Gastrocnemius medialis (tissue), 4 donors: ENCODE data around the gene MON1A. TPM values are rescaled to one million over a fixed set of nuclear protein-coding genes. Genes with fewer than 3 reads are reported as not detected.
"Not testable (repeated sequence)": the region's sequence is repeated elsewhere in the genome, so short reads cannot be mapped to it uniquely, and the experiment has no call there.

Source experiments
- ATAC-seq, 2 donors: fragments of 150-250 bp; one replicate each; pipeline ENCODE4 v1.9.1; 2016
- DNase-seq, 2 donors: peaks; one replicate each; pipeline ENCODE4 v3.0.0-alpha.2; 2019
- H3K27ac ChIP-seq, 4 donors: fragments of 200-600 bp; sonication (generic); 1 replicate in 1 of 4; 2 replicates in 3 of 4; pipeline ENCODE4 v1.5.1; 2016 to 2018; ENCODE audit warnings: mild to moderate bottlenecking in 2 of 4, moderate library complexity in 1 of 4
- H3K27me3 ChIP-seq, 3 donors: fragments of 200-600 bp; sonication (generic) in 2 of 3; 1 replicate in 1 of 3; 2 replicates in 2 of 3; pipeline versions ENCODE4 v1.5.1 to v1.6.0; 2016 to 2019; ENCODE audit warnings: mild to moderate bottlenecking in 1 of 3, moderate library complexity in 1 of 3
- H3K36me3 ChIP-seq, 2 donors: fragments of 200-600 bp; sonication (generic) in 1 of 2; one replicate each; pipeline ENCODE4 v1.5.1; 2017 to 2018
- H3K4me1 ChIP-seq, 2 donors: fragments of 200-600 bp; sonication (generic) in 1 of 2; one replicate each; pipeline ENCODE4 v1.5.1; 2016 to 2017; ENCODE audit warnings: mild to moderate bottlenecking in 2 of 2
- H3K4me3 ChIP-seq, 4 donors: fragments of 200-600 bp; sonication (generic) in 3 of 4; 1 replicate in 1 of 4; 2 replicates in 3 of 4; pipeline ENCODE4 v1.5.1; 2016 to 2019; ENCODE audit warnings: mild to moderate bottlenecking in 2 of 4
- H3K9me3 ChIP-seq, 3 donors: fragments of 200-600 bp; sonication (generic) in 2 of 3; 1 replicate in 1 of 3; 2 replicates in 2 of 3; pipeline ENCODE4 v1.5.1; 2016 to 2019
- CTCF ChIP-seq, 5 experiments: fragments of 450-650 bp in 3 of 5; fragments of 200-600 bp in 2 of 5; sonication (generic) in 2 of 5; IDR thresholded peaks in 4 of 5; conservative IDR thresholded peaks in 1 of 5; 1 replicate in 4 of 5; 2 replicates in 1 of 5; pipeline ENCODE4 v1.5.1; 2016 to 2019; ENCODE audit warnings: antibody characterized with exemption in 5 of 5, mild to moderate bottlenecking in 3 of 5, moderate library complexity in 3 of 5
- POLR2A ChIP-seq, 2 donors: fragments of 450-650 bp; IDR thresholded peaks; one replicate each; pipeline ENCODE4 v1.6.1; 2017; ENCODE audit warnings: antibody characterized with exemption in 2 of 2, mild to moderate bottlenecking in 2 of 2, moderate library complexity in 2 of 2
- in situ Hi-C, 4 donors: fragments of 200-750 bp; cut with MboI; loops; one replicate each; pipeline versions ENCODE4 v1.15.0 to v1.8.0; 2017; ENCODE audit warnings: low sequenced_read_pairs in 4 of 4
- intact Hi-C: fragments of 100-400 bp; cut with DNase I; formaldehyde crosslinking; loops from one replicate; pipeline ENCODE4 v1.15.1; 2023; ENCODE audit warnings: low total_unique reads
- total RNA-seq, 4 donors: library from RNA; depleted of rRNA; stranded (reverse); fragments of >200 nt; gene quantifications; one replicate each; pipeline versions ENCODE4 v1.1.0 to v1.2.3, GENCODE V29; 2016

MON1A gene
- total RNA-seq, 4 donors from 2014 or later: 13.9 to 41.9 (median 23.9) TPM

GRCh38 chr3:49942651-49943050 lies 13.0 kb upstream of the MON1A start:
- in situ Hi-C loops (loop anchor here in 1 of 4 donors (25.0 kb wide), 1 partner anchor 345 kb away; the partner anchor contains the start of genes HYAL3, IFRD2, LSMEM2 and NAA80), intact Hi-C loops (no loop called here)
- Histone ChIP-seq H3K9me3 (no peaks in the 10 kb centered on the region), H3K4me1 (peaks cover 17 to 27% of the 10 kb centered on the region in 2 donors), H3K27me3 (no peaks in the 10 kb centered on the region), H3K4me3 (no peak overlapping the region), H3K27ac (no peak overlapping the region), H3K36me3 (peaks cover 0 to 7% of the 10 kb centered on the region in 2 donors)
- DNase-seq (no peak), ATAC-seq (no peak)
- TF ChIP-seq POLR2A (IDR thresholded peaks at IDR 0.05): no peak
- no peak for TF ChIP-seq CTCF (IDR thresholded peaks at IDR 0.05 in 4 of 5, conservative IDR thresholded peaks at IDR 0.05 in 1 of 5)

- Histone ChIP-seq H3K36me3 (peaks cover 0 to under 1% of the 10 kb centered on the region in 2 donors), H3K9me3 (no peaks in the 10 kb centered on the region), H3K4me1 (peaks cover 12 to 20% of the 10 kb centered on the region in 2 donors), H3K27me3 (no peaks in the 10 kb centered on the region), H3K27ac (peak overlapping the region; percentile 89 to 95 (median 95)), H3K4me3 (peak overlapping the region; percentile 65 to 81 (median 78))
- DNase-seq (no peak), ATAC-seq (no peak)
- intact Hi-C loops (loop anchor here (1.0 kb wide), 1 partner anchor 11 kb away; the partner anchor contains the start of gene MON1A), in situ Hi-C loops (loop anchor here in 1 of 4 donors (25.0 kb wide), 1 partner anchor 347 kb away; the partner anchor contains the start of genes HYAL3, IFRD2, LSMEM2 and NAA80)
- TF ChIP-seq POLR2A (IDR thresholded peaks at IDR 0.05): no peak
- TF ChIP-seq CTCF (IDR thresholded peaks at IDR 0.05 in 4 of 5, conservative IDR thresholded peaks at IDR 0.05 in 1 of 5): no peak
Measured at GRCh38 chr3:49940667-49941249, 11.1 kb upstream of the MON1A start.

GRCh38 chr3:49939858-49940666 lies 10.5 kb upstream of the MON1A start, which contains the start of gene RBM6:
Gene RBM6 (plus strand): TSS chr3:49940150. CDS start chr3:49962642, 22,492 bp downstream.
- Histone ChIP-seq H3K27ac (peak within 1 kb of the TSS; percentile 89 to 95 (median 95)), H3K4me3 (peak within 1 kb of the TSS; percentile 65 to 81 (median 78)), H3K9me3 (no peaks in the 10 kb centered on the region), H3K27me3 (no peaks in the 10 kb centered on the region), H3K36me3 (no peaks in the 10 kb centered on the region), H3K4me1 (peaks cover 12 to 20% of the 10 kb centered on the region in 2 donors)
- in situ Hi-C loops: loop anchor here in 1 of 4 donors (25.0 kb wide), 1 partner anchor 347 kb away; the partner anchor contains the start of genes HYAL3, IFRD2, LSMEM2 and NAA80
- peak; percentile 96 to 97 for ATAC-seq
- peak; percentile 97 to 98 for DNase-seq
- intact Hi-C loops: loop anchor here (1.0 kb wide), 1 partner anchor 11 kb away; the partner anchor contains the start of gene MON1A
- peak in 2 of 5 experiments; percentile 20 to 28 for TF ChIP-seq CTCF (IDR thresholded peaks at IDR 0.05 in 4 of 5, conservative IDR thresholded peaks at IDR 0.05 in 1 of 5)
- peak; percentile 95 to 97 for TF ChIP-seq POLR2A (IDR thresholded peaks at IDR 0.05)

- no peak overlapping the region for H3K4me3 ChIP-seq
- H3K4me1 ChIP-seq: peaks cover 12% of the 10 kb centered on the region in 2 donors
- no peaks in the 10 kb centered on the region for H3K9me3 ChIP-seq
- H3K27me3 ChIP-seq: no peaks in the 10 kb centered on the region
- no peak for DNase-seq
- H3K27ac ChIP-seq: no peak overlapping the region
- intact Hi-C loops (no loop called here), in situ Hi-C loops (loop anchor here in 1 of 4 donors (25.0 kb wide), 1 partner anchor 350 kb away; the partner anchor contains the start of genes HYAL3, IFRD2, LSMEM2 and NAA80)
- no peak for TF ChIP-seq POLR2A (IDR thresholded peaks at IDR 0.05)
- no peak for TF ChIP-seq CTCF (IDR thresholded peaks at IDR 0.05 in 4 of 5, conservative IDR thresholded peaks at IDR 0.05 in 1 of 5)
- H3K36me3 ChIP-seq: no peaks in the 10 kb centered on the region
- no peak for ATAC-seq
Measured at GRCh38 chr3:49937090-49937489, 7.5 kb upstream of the MON1A start.

- not testable (repeated sequence) for H3K9me3 ChIP-seq, H3K36me3 ChIP-seq, DNase-seq, H3K27ac ChIP-seq, ATAC-seq, H3K4me3 ChIP-seq, H3K27me3 ChIP-seq
- in situ Hi-C loops (loop anchor here in 1 of 4 donors (25.0 kb wide), 1 partner anchor 355 kb away; the partner anchor contains the start of genes HYAL3, IFRD2, LSMEM2 and NAA80), intact Hi-C loops (loop anchor here (5.0 kb wide), 1 partner anchor 145 kb away; the partner anchor contains the start of gene IP6K1)
- peaks cover 18 to 22% of the 10 kb centered on the region in 2 donors for H3K4me1 ChIP-seq
Measured at GRCh38 chr3:49932281-49932680, 2.7 kb upstream of the MON1A start.
